NCI-H748 (cell line): ENCODE measurements around the gene S100A1.

Experiments used
- DNase-seq: peaks from one replicate; lab custom pipeline; 2025; ENCODE audit not compliant: unreplicated experiment; lab: John Stamatoyannopoulos, UW

The S100A1 gene

GRCh38 chr1:153679337-153680119, 51.3 kb downstream of the S100A1 start:
- DNase-seq, result peak; percentile 55

DNA sequence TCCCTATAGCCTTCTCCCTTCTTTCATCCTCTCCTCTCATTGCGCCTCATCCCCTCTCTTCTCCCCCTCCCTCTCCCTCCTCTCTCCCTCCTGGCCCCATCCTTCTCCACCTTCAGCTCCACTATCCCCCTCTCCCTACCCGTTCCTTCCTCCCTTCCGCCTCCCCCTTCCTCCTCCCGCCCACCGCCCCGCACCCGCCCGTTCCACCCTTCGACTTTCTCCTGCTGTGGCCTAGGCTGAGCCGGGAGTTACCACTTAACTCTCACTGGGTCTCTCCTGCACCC, 51.8 kb downstream of the S100A1 start:
- no peak for DNase-seq
